Medulla oblongata (tissue), 1 donor: ENCODE results near the gene APOBEC3H.
"Not testable (repeated sequence)": the region's sequence is repeated elsewhere in the genome, so short reads cannot be mapped to it uniquely, and the experiment has no call there.

ENCODE experiments used
- DNase-seq: peaks from one replicate; pipeline ENCODE4 v3.0.0-alpha.2; 2015; ENCODE audit errors: extremely low spot score

APOBEC3H gene

GRCh38 chr22:39097098-39098020, at the start of gene APOBEC3H:
Gene APOBEC3H (plus strand): TSS chr22:39097244. CDS start chr22:39100279, 3,035 bp downstream.
- DNase-seq: peak; percentile 56

- not testable (repeated sequence) for DNase-seq
These were observed 47.6 kb upstream of the APOBEC3H start for GRCh38 chr22:39049486-39049885.

- not testable (repeated sequence) for DNase-seq
These were observed 45.1 kb upstream of the APOBEC3H start for GRCh38 chr22:39051844-39052495.

GRCh38 chr22:39055658-39056057, 41.4 kb upstream of the APOBEC3H start:
- DNase-seq: no peak

GRCh38 chr22:39061290-39061689, 35.8 kb upstream of the APOBEC3H start:
- not testable (repeated sequence) for DNase-seq

GRCh38 chr22:39061951-39062350, 35.1 kb upstream of the APOBEC3H start:
- not testable (repeated sequence) for DNase-seq

GRCh38 chr22:39063904-39064303, 33.1 kb upstream of the APOBEC3H start:
- DNase-seq: not testable (repeated sequence)

GRCh38 chr22:39066442-39067276, 30.4 kb upstream of the APOBEC3H start:
- DNase-seq: not testable (repeated sequence)

- no peak for DNase-seq
These were observed 28.8 kb upstream of the APOBEC3H start for GRCh38 chr22:39068033-39068785.

GRCh38 chr22:39070186-39070585, 26.9 kb upstream of the APOBEC3H start:
- DNase-seq: no peak

- peak; percentile 13 for DNase-seq
These were observed 24.5 kb upstream of the APOBEC3H start for GRCh38 chr22:39072581-39072981.

GRCh38 chr22:39073981-39074380, 23.1 kb upstream of the APOBEC3H start:
- no peak for DNase-seq

GRCh38 chr22:39076155-39077025, 20.7 kb upstream of the APOBEC3H start:
- not testable (repeated sequence) for DNase-seq

GRCh38 chr22:39077026-39077840, 19.8 kb upstream of the APOBEC3H start, which contains the start of gene APOBEC3G:
Gene APOBEC3G (plus strand): TSS chr22:39077275. CDS start chr22:39077362, 87 bp downstream.
- DNase-seq: peak; percentile 54

- not testable (repeated sequence) for DNase-seq
These were observed 19.1 kb upstream of the APOBEC3H start for GRCh38 chr22:39077912-39078311.

- DNase-seq: no peak
These were observed 18.7 kb upstream of the APOBEC3H start for GRCh38 chr22:39078329-39078728.

- not testable (repeated sequence) for DNase-seq
These were observed 17.9 kb upstream of the APOBEC3H start for GRCh38 chr22:39079054-39079637.

- no peak for DNase-seq
These were observed 16.8 kb upstream of the APOBEC3H start for GRCh38 chr22:39080052-39080762.
